Tibial nerve (tissue), 4 donors: ENCODE data around the gene MAN2C1. TPM values are rescaled to one million over a fixed set of nuclear protein-coding genes. Genes with fewer than 3 reads are reported as not detected.

ENCODE experiments used
- DNase-seq, 2 donors: peaks; one replicate each; pipeline ENCODE4 v3.0.0-alpha.2; 2019; ENCODE audit warnings: low spot score in 2 of 2
- H3K27ac ChIP-seq, 4 donors: fragments of 200-600 bp; sonication (generic) in 3 of 4; one replicate each; pipeline ENCODE4 v1.5.1; 2017 to 2019; ENCODE audit warnings: mild to moderate bottlenecking in 1 of 4
- H3K27me3 ChIP-seq, 2 donors: fragments of 200-600 bp; sonication (generic) in 1 of 2; one replicate each; pipeline versions ENCODE4 v1.5.1 to v1.6.0; 2017 to 2019
- H3K36me3 ChIP-seq, 3 donors: fragments of 200-600 bp; sonication (generic); one replicate each; pipeline ENCODE4 v1.5.1; 2018 to 2019
- H3K4me1 ChIP-seq, 4 donors: fragments of 200-600 bp; sonication (generic) in 3 of 4; one replicate each; pipeline ENCODE4 v1.5.1; 2017 to 2019
- H3K4me3 ChIP-seq, 4 donors: fragments of 200-600 bp; sonication (generic) in 3 of 4; one replicate each; pipeline ENCODE4 v1.5.1; 2017 to 2019; ENCODE audit warnings: mild to moderate bottlenecking in 1 of 4, moderate library complexity in 1 of 4
- H3K9me3 ChIP-seq, 4 donors: fragments of 200-600 bp; sonication (generic) in 3 of 4; one replicate each; pipeline ENCODE4 v1.5.1; 2017 to 2019
- EP300 ChIP-seq, 2 donors: sonication (generic); formaldehyde crosslinking; IDR thresholded peaks; one replicate each; pipeline ENCODE4 v1.6.1; 2017; ENCODE audit warnings: antibody characterized with exemption in 2 of 2, mild to moderate bottlenecking in 1 of 2
- POLR2A ChIP-seq, 2 donors: fragments of 450-650 bp; IDR thresholded peaks; one replicate each; pipeline ENCODE4 v1.6.1; 2017; ENCODE audit warnings: antibody characterized with exemption in 2 of 2, mild to moderate bottlenecking in 2 of 2, moderate library complexity in 2 of 2
- WGBS, 2 donors: methylation state at CpG; one replicate each; pipeline ENCODE4 v1.1.5; 2018; 5-methylcytosine and 5-hydroxymethylcytosine counted together
- total RNA-seq, 4 donors: library from RNA; depleted of rRNA; stranded (reverse); fragments of >200 nt; gene quantifications; one replicate each; pipeline ENCODE4 v1.1.0, GENCODE V29; 2016
- TF ChIP-seq, protein P1 (sequence below), 5 experiments: fragments of 200-600 bp in 3 of 5; fragments of 450-650 bp in 2 of 5; sonication (generic) in 3 of 5; IDR thresholded peaks; one replicate each; pipeline ENCODE4 v1.5.1; 2016 to 2019; ENCODE audit warnings: antibody characterized with exemption in 5 of 5, mild to moderate bottlenecking in 3 of 5, moderate library complexity in 2 of 5

Gene MAN2C1
- total RNA-seq, 4 donors from 2014 or later: 319 to 781 (median 366) TPM

DNA sequence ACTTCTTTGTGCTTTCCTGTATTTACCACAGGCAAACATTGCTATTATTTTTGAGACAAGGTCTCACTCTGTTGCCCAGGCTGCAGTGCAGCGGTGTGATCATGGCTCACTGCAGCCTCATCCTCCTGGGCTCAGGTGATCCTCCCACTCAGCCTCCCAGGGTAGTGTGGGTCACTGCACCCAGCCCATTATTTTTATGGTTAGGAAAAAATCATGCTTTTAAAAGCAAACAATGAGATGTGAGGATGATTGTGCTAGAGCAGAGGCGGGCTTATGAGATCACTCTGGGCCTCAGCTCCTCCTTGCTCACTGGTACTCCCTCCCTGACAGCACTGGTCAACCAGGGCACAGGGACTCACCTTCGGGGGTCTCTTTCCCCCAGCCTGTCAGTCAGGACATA is 2.2 kb downstream of the MAN2C1 start:
- H3K27me3 ChIP-seq: no peaks in the 10 kb centered on the region
- peaks cover 0 to 28% (median 8%) of the 10 kb centered on the region in 4 donors for H3K4me1 ChIP-seq
- H3K9me3 ChIP-seq: no peaks in the 10 kb centered on the region
- H3K27ac ChIP-seq: no peak overlapping the region
- WGBS, 2 donors: 89 to 100% methylated on average over 3 of the region's 3 CpGs
- DNase-seq: no peak
- H3K4me3 ChIP-seq: no peak overlapping the region
- TF ChIP-seq POLR2A (IDR thresholded peaks at IDR 0.05) (no peak), EP300 (IDR thresholded peaks at IDR 0.05) (no peak)
- TF ChIP-seq, protein P1, sequence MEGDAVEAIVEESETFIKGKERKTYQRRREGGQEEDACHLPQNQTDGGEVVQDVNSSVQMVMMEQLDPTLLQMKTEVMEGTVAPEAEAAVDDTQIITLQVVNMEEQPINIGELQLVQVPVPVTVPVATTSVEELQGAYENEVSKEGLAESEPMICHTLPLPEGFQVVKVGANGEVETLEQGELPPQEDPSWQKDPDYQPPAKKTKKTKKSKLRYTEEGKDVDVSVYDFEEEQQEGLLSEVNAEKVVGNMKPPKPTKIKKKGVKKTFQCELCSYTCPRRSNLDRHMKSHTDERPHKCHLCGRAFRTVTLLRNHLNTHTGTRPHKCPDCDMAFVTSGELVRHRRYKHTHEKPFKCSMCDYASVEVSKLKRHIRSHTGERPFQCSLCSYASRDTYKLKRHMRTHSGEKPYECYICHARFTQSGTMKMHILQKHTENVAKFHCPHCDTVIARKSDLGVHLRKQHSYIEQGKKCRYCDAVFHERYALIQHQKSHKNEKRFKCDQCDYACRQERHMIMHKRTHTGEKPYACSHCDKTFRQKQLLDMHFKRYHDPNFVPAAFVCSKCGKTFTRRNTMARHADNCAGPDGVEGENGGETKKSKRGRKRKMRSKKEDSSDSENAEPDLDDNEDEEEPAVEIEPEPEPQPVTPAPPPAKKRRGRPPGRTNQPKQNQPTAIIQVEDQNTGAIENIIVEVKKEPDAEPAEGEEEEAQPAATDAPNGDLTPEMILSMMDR (IDR thresholded peaks at IDR 0.05): no peak
- H3K36me3 ChIP-seq: peaks cover 0 to 69% (median 5%) of the 10 kb centered on the region in 3 donors

DNA sequence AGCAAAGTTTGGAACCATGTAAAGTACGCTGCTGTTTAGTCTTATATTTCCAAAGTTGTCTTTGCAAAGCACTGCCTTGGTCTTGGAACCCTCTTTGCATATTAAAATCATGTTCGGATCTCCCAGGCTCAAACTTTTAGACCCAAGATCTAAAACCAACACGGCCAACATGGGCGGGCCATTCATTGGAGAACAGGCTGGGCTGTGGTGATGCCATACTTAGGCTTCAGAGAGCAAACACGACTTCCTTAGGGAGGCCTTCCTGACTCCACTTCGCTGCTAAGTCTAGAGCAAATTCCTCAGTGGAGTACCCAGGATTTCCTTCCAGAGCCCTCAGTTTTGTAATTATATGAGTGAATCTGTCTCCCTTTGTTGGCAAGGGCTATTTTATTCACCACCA is 3.5 kb downstream of the MAN2C1 start:
- DNase-seq: no peak
- H3K9me3 ChIP-seq: no peaks in the 10 kb centered on the region
- peaks cover 0 to 27% (median 8%) of the 10 kb centered on the region in 4 donors for H3K4me1 ChIP-seq
- no peak overlapping the region for H3K27ac ChIP-seq
- no peak overlapping the region for H3K4me3 ChIP-seq
- H3K36me3 ChIP-seq: peaks cover 0 to 76% (median 5%) of the 10 kb centered on the region in 3 donors
- H3K27me3 ChIP-seq: no peaks in the 10 kb centered on the region
- 91 to 93% methylated on average over 6 of the region's 6 CpGs for WGBS, 2 donors
- TF ChIP-seq EP300 (IDR thresholded peaks at IDR 0.05): no peak
- TF ChIP-seq, protein P1 (IDR thresholded peaks at IDR 0.05): no peak
- TF ChIP-seq POLR2A (IDR thresholded peaks at IDR 0.05): no peak

DNA sequence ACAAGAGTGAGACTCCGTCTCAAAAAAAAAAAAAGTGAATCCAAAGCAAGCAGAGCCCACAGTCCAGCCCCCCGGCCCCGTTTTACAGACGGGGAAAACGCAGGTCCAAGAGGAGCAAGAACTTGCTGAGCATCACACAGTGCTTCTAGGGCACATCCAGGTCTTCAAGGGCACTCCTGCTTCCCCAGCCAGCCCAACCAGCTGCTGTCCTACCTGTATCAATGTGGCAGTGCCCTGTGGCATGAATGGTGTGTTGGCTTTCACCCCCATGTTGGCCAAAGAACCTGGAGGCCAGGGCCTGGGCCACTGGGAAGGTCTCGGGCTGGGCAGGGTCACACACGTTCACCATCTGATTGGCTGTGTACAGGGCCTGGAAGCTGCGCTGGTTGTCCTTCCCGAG is 4.6 kb downstream of the MAN2C1 start:
- no peak for DNase-seq
- 86% methylated on average over 9 of the region's 9 CpGs for WGBS, 2 donors
- no peak overlapping the region for H3K4me3 ChIP-seq
- H3K36me3 ChIP-seq: peaks cover 0 to 87% (median 5%) of the 10 kb centered on the region in 3 donors
- H3K27ac ChIP-seq: no peak overlapping the region
- TF ChIP-seq POLR2A (IDR thresholded peaks at IDR 0.05): no peak
- TF ChIP-seq EP300 (IDR thresholded peaks at IDR 0.05): no peak
- TF ChIP-seq, protein P1 (IDR thresholded peaks at IDR 0.05): no peak
- H3K27me3 ChIP-seq: no peaks in the 10 kb centered on the region
- peaks cover 0 to 16% (median under 1%) of the 10 kb centered on the region in 4 donors for H3K4me1 ChIP-seq
- no peaks in the 10 kb centered on the region for H3K9me3 ChIP-seq

DNA sequence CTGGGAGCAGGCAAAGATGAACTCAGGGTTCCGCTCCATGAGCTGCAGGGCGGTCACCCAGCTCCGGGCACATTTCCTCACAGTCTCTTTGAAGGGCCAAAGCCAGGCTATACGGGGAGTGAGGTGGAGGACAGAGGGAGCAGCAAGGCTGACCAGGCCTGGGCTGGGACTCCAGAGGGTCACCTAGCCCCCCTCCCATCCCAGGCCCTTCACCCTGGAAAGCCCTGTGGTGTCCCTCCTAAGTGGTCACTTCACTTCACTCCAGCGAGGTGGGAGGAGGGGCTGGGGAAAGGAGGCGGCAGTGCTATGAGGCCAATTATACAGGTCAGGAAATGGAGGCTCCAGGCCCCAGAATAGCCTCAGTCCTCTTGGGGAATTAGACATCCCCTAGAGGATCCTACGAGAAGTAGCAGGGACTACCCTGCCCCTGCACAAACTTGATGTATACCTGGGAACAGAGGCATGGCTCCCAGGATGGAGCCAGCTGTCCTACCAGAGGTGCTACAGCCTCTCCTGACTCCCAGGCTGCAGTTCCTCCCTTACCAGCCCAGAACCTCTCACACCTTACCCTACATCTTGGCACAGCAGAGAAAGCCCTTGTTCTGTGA is 5.7 kb downstream of the MAN2C1 start:
- no peaks in the 10 kb centered on the region for H3K27me3 ChIP-seq
- DNase-seq: no peak
- TF ChIP-seq, protein P1 (IDR thresholded peaks at IDR 0.05): no peak
- H3K4me3 ChIP-seq: no peak overlapping the region
- H3K4me1 ChIP-seq: peaks cover 0 to 15% (median 0%) of the 10 kb centered on the region in 4 donors
- WGBS, 2 donors: 75 to 82% methylated on average over 7 of the region's 7 CpGs
- H3K27ac ChIP-seq: no peak overlapping the region
- H3K9me3 ChIP-seq: no peaks in the 10 kb centered on the region
- peaks cover 3 to 97% (median 5%) of the 10 kb centered on the region in 3 donors for H3K36me3 ChIP-seq

DNA sequence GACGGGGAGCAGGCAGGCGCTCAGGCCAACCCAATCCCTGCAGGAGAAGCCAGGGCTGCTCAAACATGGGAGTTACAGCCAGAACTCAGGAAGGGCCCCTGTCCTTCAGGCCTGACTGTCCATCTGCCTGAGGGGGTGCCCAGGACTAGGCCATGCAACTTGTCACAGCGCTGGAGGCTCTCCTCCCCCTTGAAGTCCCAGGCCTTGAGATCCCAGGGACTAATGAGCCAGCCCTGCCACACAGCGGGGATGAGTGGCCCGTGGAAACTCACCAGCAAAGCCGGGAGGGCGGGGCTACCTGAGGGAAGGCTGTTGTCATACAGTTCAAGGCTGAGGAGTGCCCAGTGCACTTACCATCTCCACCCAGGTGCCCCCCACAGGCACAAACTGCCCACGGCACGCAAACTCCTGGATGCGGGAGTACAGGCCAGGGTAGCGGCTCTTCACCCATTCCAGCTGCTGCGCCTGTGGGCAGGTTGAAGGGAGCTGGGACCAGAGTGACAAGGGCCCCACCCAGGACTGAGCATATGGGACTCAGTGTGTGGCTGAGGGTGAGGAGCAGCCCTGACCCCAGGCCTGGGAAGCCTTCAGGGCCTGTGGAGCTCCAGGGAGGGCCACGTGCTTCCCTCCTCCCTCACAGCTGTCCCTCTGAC is 6.3 kb downstream of the MAN2C1 start:
- WGBS, 2 donors: 85 to 92% methylated on average over 10 to 11 of the region's 13 CpGs
- H3K4me1 ChIP-seq: peaks cover 0 to 8% (median 0%) of the 10 kb centered on the region in 4 donors
- DNase-seq: no peak
- no peaks in the 10 kb centered on the region for H3K9me3 ChIP-seq
- no peak overlapping the region for H3K4me3 ChIP-seq
- H3K27ac ChIP-seq: no peak overlapping the region
- no peak for TF ChIP-seq EP300 (IDR thresholded peaks at IDR 0.05)
- TF ChIP-seq POLR2A (IDR thresholded peaks at IDR 0.05): no peak
- TF ChIP-seq, protein P1 (IDR thresholded peaks at IDR 0.05): no peak
- H3K27me3 ChIP-seq: no peaks in the 10 kb centered on the region
- peaks cover 3 to 100% (median 5%) of the 10 kb centered on the region in 3 donors for H3K36me3 ChIP-seq
